GM23338 (cell line): ENCODE data around the gene SUPT6H.
A peak's percentile ranks its signal among the peaks of the same experiment; 100 is the strongest.

Experiments
- EZH2 ChIP-seq: fragments of 200-600 bp; sonication (generic); IDR thresholded peaks from one replicate; pipeline ENCODE4 v1.8.0; 2017; ENCODE audit warnings: antibody characterized with exemption, mild to moderate bottlenecking, low read depth; ENCODE audit not compliant: unreplicated experiment
- EZH2phosphoT487 ChIP-seq: fragments of 200-600 bp; sonication (generic); IDR thresholded peaks from one replicate; pipeline ENCODE4 v1.8.1; 2018; ENCODE audit warnings: antibody characterized with exemption; ENCODE audit not compliant: unreplicated experiment
- JUNB ChIP-seq: IDR thresholded peaks from one replicate; pipeline ENCODE4 v1.6.1; 2016; ENCODE audit warnings: antibody characterized with exemption; ENCODE audit not compliant: unreplicated experiment
- NANOG ChIP-seq: IDR thresholded peaks from 2 replicates; pipeline ENCODE4 v1.6.1; 2016; ENCODE audit warnings: antibody characterized with exemption, borderline replicate concordance
- POLR2AphosphoS5 ChIP-seq: IDR thresholded peaks from 2 replicates; pipeline ENCODE4 v1.6.1; 2016; ENCODE audit warnings: antibody characterized with exemption, low read depth
- STAT1 ChIP-seq: IDR thresholded peaks from one replicate; pipeline ENCODE4 v1.6.1; 2016; ENCODE audit warnings: antibody characterized with exemption; ENCODE audit not compliant: unreplicated experiment
- ZNF114 ChIP-seq: fragments of 250-450 bp; sonication (Bioruptor Pico); IDR thresholded peaks from 2 replicates; pipeline ENCODE4 v1.5.0; 2020; ENCODE audit warnings: mild to moderate bottlenecking, moderate library complexity
- TF ChIP-seq, protein P1 (sequence below), 2 experiments: fragments of 200-600 bp in 1 of 2; sonication (generic) in 1 of 2; conservative IDR thresholded peaks; 2 replicates each; pipeline versions ENCODE4 v1.5.1 to v1.6.1; 2016 to 2017; ENCODE audit warnings: antibody characterized with exemption in 2 of 2, low read depth in 2 of 2, mild to moderate bottlenecking in 2 of 2, moderate library complexity in 1 of 2
- TF ChIP-seq, protein P2 (sequence below): IDR thresholded peaks from one replicate; pipeline ENCODE4 v1.6.1; 2018; ENCODE audit warnings: antibody characterized with exemption; ENCODE audit not compliant: unreplicated experiment

DNA sequence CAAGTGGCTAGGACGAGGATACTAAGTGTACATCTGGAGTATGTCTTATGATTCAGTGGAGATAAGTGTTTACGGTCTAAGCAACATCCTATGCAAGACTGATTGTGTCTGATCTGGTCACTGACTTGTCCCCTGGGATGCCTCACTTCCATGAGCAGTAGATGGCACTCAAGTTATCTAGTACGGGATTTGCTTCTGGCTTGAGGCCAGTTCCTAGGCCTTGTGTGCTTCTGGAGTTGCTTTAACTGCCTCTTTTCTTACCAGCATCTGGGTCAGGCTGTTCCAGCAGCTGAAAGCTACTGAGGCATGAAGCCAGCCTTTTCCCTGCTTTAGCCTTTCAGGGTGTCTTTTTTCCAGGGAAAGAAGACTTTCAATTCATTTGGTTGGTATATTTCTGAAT lies 23.0 kb downstream of the SUPT6H start:
- TF ChIP-seq, protein P1, sequence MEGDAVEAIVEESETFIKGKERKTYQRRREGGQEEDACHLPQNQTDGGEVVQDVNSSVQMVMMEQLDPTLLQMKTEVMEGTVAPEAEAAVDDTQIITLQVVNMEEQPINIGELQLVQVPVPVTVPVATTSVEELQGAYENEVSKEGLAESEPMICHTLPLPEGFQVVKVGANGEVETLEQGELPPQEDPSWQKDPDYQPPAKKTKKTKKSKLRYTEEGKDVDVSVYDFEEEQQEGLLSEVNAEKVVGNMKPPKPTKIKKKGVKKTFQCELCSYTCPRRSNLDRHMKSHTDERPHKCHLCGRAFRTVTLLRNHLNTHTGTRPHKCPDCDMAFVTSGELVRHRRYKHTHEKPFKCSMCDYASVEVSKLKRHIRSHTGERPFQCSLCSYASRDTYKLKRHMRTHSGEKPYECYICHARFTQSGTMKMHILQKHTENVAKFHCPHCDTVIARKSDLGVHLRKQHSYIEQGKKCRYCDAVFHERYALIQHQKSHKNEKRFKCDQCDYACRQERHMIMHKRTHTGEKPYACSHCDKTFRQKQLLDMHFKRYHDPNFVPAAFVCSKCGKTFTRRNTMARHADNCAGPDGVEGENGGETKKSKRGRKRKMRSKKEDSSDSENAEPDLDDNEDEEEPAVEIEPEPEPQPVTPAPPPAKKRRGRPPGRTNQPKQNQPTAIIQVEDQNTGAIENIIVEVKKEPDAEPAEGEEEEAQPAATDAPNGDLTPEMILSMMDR (conservative IDR thresholded peaks at IDR 0.05; ENCODE audit: low read depth in 2 of 2), result peak in 1 of 2 experiments; percentile 21; a peak in 1 of 4 replicates
- TF ChIP-seq JUNB (no peak), EZH2 (no peak), EZH2phosphoT487 (no peak), STAT1 (no peak), POLR2AphosphoS5 (no peak), NANOG (no peak), ZNF114 (CRISPR knock-in tag) (no peak)
- TF ChIP-seq, protein P2, sequence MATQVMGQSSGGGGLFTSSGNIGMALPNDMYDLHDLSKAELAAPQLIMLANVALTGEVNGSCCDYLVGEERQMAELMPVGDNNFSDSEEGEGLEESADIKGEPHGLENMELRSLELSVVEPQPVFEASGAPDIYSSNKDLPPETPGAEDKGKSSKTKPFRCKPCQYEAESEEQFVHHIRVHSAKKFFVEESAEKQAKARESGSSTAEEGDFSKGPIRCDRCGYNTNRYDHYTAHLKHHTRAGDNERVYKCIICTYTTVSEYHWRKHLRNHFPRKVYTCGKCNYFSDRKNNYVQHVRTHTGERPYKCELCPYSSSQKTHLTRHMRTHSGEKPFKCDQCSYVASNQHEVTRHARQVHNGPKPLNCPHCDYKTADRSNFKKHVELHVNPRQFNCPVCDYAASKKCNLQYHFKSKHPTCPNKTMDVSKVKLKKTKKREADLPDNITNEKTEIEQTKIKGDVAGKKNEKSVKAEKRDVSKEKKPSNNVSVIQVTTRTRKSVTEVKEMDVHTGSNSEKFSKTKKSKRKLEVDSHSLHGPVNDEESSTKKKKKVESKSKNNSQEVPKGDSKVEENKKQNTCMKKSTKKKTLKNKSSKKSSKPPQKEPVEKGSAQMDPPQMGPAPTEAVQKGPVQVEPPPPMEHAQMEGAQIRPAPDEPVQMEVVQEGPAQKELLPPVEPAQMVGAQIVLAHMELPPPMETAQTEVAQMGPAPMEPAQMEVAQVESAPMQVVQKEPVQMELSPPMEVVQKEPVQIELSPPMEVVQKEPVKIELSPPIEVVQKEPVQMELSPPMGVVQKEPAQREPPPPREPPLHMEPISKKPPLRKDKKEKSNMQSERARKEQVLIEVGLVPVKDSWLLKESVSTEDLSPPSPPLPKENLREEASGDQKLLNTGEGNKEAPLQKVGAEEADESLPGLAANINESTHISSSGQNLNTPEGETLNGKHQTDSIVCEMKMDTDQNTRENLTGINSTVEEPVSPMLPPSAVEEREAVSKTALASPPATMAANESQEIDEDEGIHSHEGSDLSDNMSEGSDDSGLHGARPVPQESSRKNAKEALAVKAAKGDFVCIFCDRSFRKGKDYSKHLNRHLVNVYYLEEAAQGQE, result no peak
